Measurements from ENCODE around the gene CRABP1. TPM values are rescaled to one million over a fixed set of nuclear protein-coding genes. Genes with fewer than 3 reads are reported as not detected.

CRABP1 gene
- total RNA-seq, 4 donors from 2014 or later, result 0.50 to 5.3 (median 3.6) TPM; not detected in 1

GRCh38 chr15:78358102-78358870, 18.1 kb downstream of the CRABP1 start:
- no peak overlapping the region for H3K4me3 ChIP-seq
- WGBS, 2 donors (ENCODE audit: low coverage in 1 of 2), result 24 to 33% methylated on average over 5 of the region's 6 CpGs
- peaks cover 48% of the 10 kb centered on the region for H3K27me3 ChIP-seq
- no peaks in the 10 kb centered on the region for H3K36me3 ChIP-seq
- no peak for ATAC-seq
- no peak overlapping the region for H3K27ac ChIP-seq
- no peak for TF ChIP-seq POLR2A (IDR thresholded peaks at IDR 0.05)
- TF ChIP-seq CTCF (IDR thresholded peaks at IDR 0.05), result no peak
- no peak for TF ChIP-seq EP300 (IDR thresholded peaks at IDR 0.05)
- no peak for TF ChIP-seq POLR2AphosphoS5 (IDR thresholded peaks at IDR 0.05)
- no peaks in the 10 kb centered on the region for H3K4me1 ChIP-seq
- no peaks in the 10 kb centered on the region for H3K9me3 ChIP-seq

- Histone ChIP-seq H3K36me3 (no peaks in the 10 kb centered on the region), H3K27ac (no peak overlapping the region), H3K9me3 (no peaks in the 10 kb centered on the region), H3K27me3 (peaks cover 39% of the 10 kb centered on the region), H3K4me1 (no peaks in the 10 kb centered on the region), H3K4me3 (no peak overlapping the region)
- ATAC-seq, result no peak
- WGBS, 2 donors (ENCODE audit: low coverage in 1 of 2), result 51 to 52% methylated on average over 3 of the region's 3 CpGs
- TF ChIP-seq POLR2AphosphoS5 (IDR thresholded peaks at IDR 0.05), result no peak
- TF ChIP-seq CTCF (IDR thresholded peaks at IDR 0.05), result no peak
Measured at GRCh38 chr15:78359041-78359808, 19.1 kb downstream of the CRABP1 start.

GRCh38 chr15:78360367-78360801, 20.2 kb downstream of the CRABP1 start:
- TF ChIP-seq EP300 (IDR thresholded peaks at IDR 0.05) (no peak), POLR2AphosphoS5 (IDR thresholded peaks at IDR 0.05) (peak; percentile 47)
- no peak for ATAC-seq
- 61 to 67% methylated on average over 3 to 6 of the region's 6 CpGs for WGBS, 2 donors (ENCODE audit: low coverage in 1 of 2)
- no peaks in the 10 kb centered on the region for H3K36me3 ChIP-seq
- no peak overlapping the region for H3K4me3 ChIP-seq
- peaks cover 29% of the 10 kb centered on the region for H3K27me3 ChIP-seq
- no peak overlapping the region for H3K27ac ChIP-seq
- no peaks in the 10 kb centered on the region for H3K9me3 ChIP-seq
- H3K4me1 ChIP-seq, result no peaks in the 10 kb centered on the region

- no peak for TF ChIP-seq POLR2AphosphoS5 (IDR thresholded peaks at IDR 0.05)
- no peak for TF ChIP-seq POLR2A (IDR thresholded peaks at IDR 0.05)
- Histone ChIP-seq H3K9me3 (no peaks in the 10 kb centered on the region), H3K4me1 (no peaks in the 10 kb centered on the region), H3K27me3 (peaks cover 28% of the 10 kb centered on the region), H3K36me3 (no peaks in the 10 kb centered on the region), H3K4me3 (no peak overlapping the region), H3K27ac (no peak overlapping the region)
- WGBS, 2 donors (ENCODE audit: low coverage in 1 of 2), result 62 to 86% methylated on average over 4 to 7 of the region's 8 CpGs
- no peak for ATAC-seq
Measured at GRCh38 chr15:78360958-78361718, 21.0 kb downstream of the CRABP1 start.

GRCh38 chr15:78361771-78362506, 21.8 kb downstream of the CRABP1 start:
- Histone ChIP-seq H3K9me3 (no peaks in the 10 kb centered on the region), H3K27ac (no peak overlapping the region), H3K36me3 (no peaks in the 10 kb centered on the region), H3K27me3 (peaks cover 27% of the 10 kb centered on the region), H3K4me3 (no peak overlapping the region), H3K4me1 (no peaks in the 10 kb centered on the region)
- no peak for ATAC-seq
- WGBS, 2 donors (ENCODE audit: low coverage in 1 of 2), result 53 to 79% methylated on average over 2 of the region's 6 CpGs
- TF ChIP-seq EP300 (IDR thresholded peaks at IDR 0.05) (no peak), POLR2A (IDR thresholded peaks at IDR 0.05) (no peak), CTCF (IDR thresholded peaks at IDR 0.05) (no peak), POLR2AphosphoS5 (IDR thresholded peaks at IDR 0.05) (no peak)

Data from gastroesophageal sphincter (tissue), 4 donors.